K562 (cell line): ENCODE results near the gene SHISA7.

ENCODE experiments used
- GABPA ChIP-seq: fragments of 200-800 bp; sonication (Bioruptor generic); conservative IDR thresholded peaks from 2 replicates; pipeline ENCODE4 v1.6.1; 2016; ENCODE audit warnings: low read depth, missing genetic modification characterization, missing compliant biosample characterization
- GABPB2 ChIP-seq: fragments of 250-450 bp; sonication (Bioruptor Pico); conservative IDR thresholded peaks from 2 replicates; pipeline ENCODE4 v1.5.1; 2021; ENCODE audit warnings: mild to moderate bottlenecking
- HMGXB4 ChIP-seq: sonication (generic); formaldehyde crosslinking; IDR thresholded peaks from 2 replicates; pipeline ENCODE4 v1.8.1; 2023; ENCODE audit warnings: mild to moderate bottlenecking, missing genetic modification reagents
- JUNB ChIP-seq: fragments of 450-650 bp; formaldehyde crosslinking; conservative IDR thresholded peaks from 2 replicates; pipeline ENCODE4 v1.4.0; 2020; ENCODE audit warnings: mild to moderate bottlenecking
- NKRF ChIP-seq: fragments of 450-650 bp; IDR thresholded peaks from 2 replicates; pipeline ENCODE4 v1.6.1; 2016; ENCODE audit warnings: borderline replicate concordance
- ZBED1 ChIP-seq: IDR thresholded peaks from 2 replicates; pipeline ENCODE4 v1.6.1; 2014
- ZNF134 ChIP-seq: fragments of 250-450 bp; sonication (Bioruptor Pico); conservative IDR thresholded peaks from 2 replicates; pipeline ENCODE4 v1.4.0; 2020
- ZNF224 ChIP-seq: sonication (generic); formaldehyde crosslinking; IDR thresholded peaks from 2 replicates; pipeline ENCODE4 v1.8.0; 2022; ENCODE audit warnings: mild to moderate bottlenecking, missing genetic modification reagents
- ZNF3 ChIP-seq: fragments of 250-450 bp; sonication (Bioruptor Pico); IDR thresholded peaks from 2 replicates; pipeline ENCODE4 v1.5.0; 2021; ENCODE audit warnings: mild to moderate bottlenecking, moderate library complexity
- ZNF311 ChIP-seq: fragments of 250-450 bp; sonication (Bioruptor Pico); IDR thresholded peaks from 2 replicates; pipeline ENCODE4 v1.4.0; 2020; ENCODE audit warnings: mild to moderate bottlenecking, moderate library complexity

GRCh38 chr19:55439052-55439451, 4.0 kb downstream of the SHISA7 start:
- no peak for TF ChIP-seq ZNF311 (CRISPR knock-in tag)
- TF ChIP-seq ZNF3: no peak
- no peak for TF ChIP-seq JUNB
- TF ChIP-seq ZNF224 (CRISPR knock-in tag): no peak
- no peak for TF ChIP-seq GABPB2 (CRISPR knock-in tag)
- no peak for TF ChIP-seq GABPA (tag)
- no peak for TF ChIP-seq NKRF
- no peak for TF ChIP-seq HMGXB4 (CRISPR knock-in tag)
- TF ChIP-seq ZBED1: no peak
- TF ChIP-seq ZNF134 (CRISPR knock-in tag): no peak
